ENCODE measurements around the gene FRY. TPM values are rescaled to one million over a fixed set of nuclear protein-coding genes. Genes with fewer than 3 reads are reported as not detected.

FRY gene
- total RNA-seq, 1 donor: 12.3 TPM

DNA sequence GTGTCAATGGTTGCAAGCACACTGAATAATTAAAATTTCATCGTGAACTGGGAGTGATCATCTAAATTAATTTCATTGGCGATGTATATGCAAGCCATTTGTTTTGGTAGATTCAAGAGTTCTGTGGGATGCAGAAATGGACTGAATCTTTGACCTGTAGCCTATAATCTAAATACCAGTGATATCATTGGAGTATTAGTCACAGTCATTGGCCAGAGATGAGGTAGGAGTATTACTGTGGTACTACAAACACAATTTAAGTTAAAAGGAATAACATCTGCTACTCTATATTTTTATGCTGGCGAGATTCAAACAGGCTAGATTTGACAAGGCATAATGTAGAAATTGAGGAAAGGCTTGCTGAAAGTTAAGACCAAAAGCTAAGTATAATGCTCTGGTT is 14.0 kb downstream of the FRY start:
- TF ChIP-seq, protein P1, sequence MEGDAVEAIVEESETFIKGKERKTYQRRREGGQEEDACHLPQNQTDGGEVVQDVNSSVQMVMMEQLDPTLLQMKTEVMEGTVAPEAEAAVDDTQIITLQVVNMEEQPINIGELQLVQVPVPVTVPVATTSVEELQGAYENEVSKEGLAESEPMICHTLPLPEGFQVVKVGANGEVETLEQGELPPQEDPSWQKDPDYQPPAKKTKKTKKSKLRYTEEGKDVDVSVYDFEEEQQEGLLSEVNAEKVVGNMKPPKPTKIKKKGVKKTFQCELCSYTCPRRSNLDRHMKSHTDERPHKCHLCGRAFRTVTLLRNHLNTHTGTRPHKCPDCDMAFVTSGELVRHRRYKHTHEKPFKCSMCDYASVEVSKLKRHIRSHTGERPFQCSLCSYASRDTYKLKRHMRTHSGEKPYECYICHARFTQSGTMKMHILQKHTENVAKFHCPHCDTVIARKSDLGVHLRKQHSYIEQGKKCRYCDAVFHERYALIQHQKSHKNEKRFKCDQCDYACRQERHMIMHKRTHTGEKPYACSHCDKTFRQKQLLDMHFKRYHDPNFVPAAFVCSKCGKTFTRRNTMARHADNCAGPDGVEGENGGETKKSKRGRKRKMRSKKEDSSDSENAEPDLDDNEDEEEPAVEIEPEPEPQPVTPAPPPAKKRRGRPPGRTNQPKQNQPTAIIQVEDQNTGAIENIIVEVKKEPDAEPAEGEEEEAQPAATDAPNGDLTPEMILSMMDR (IDR thresholded peaks at IDR 0.05; ENCODE audit: extremely low read depth, low read depth, low read length): no peak
- H3K27me3 ChIP-seq (ENCODE audit: insufficient read depth, low read length): no peaks in the 10 kb centered on the region
- no peak for DNase-seq (ENCODE audit: insufficient read length, low spot score, missing footprints)

DNA sequence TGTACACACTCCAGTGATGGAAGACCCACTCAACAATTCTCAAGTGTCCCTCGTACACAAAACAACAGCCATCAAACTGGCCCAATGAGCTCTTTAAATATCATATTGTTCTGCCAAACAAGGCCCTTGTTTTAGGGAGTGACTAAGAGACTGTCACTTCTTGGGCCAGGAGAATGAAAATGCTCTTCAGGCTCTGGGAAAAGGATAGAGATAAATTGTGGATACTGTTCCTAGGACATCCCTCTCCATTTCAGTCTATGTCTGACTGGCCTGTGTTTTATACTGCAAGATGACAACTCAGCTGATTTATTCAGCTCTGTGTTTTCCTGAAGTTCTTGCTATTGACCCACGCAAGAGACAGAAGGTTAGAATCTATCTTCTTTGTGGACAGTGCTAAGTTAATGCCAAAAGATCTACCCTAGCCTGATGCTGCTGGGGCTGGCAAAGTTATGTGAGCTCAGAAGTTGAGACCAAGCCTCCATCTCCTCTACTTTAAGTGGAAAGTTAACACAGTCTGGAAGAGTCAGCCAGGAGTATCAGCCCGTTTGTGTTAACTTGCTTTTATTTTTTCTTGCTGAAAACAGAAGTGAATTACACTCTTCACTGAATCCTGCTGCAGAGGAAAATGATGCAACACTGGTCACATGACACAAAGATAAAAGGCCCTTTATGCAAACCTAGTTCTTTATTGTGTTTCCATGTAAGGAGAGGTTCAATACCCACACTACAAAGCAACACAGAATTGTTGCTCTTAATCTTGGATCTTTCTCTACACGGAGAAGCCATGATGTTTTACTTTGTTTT is 14.6 kb downstream of the FRY start:
- no peak for DNase-seq (ENCODE audit: insufficient read length, low spot score, missing footprints)
- Histone ChIP-seq H3K4me3 (ENCODE audit: insufficient read depth, low read length) (peak overlapping the region; percentile 3), H3K4me2 (ENCODE audit: insufficient read depth, low read length) (peak overlapping the region; percentile 21), H3K4me1 (ENCODE audit: insufficient read depth, low read length) (peaks cover 19% of the 10 kb centered on the region), H3K79me2 (ENCODE audit: insufficient read depth, low read length) (no peaks in the 10 kb centered on the region), H4K20me1 (ENCODE audit: insufficient read depth, low read length) (no peaks in the 10 kb centered on the region), H2AFZ (ENCODE audit: low read length) (peak overlapping the region; percentile 81), H3K9me3 (ENCODE audit: low read depth, low read length) (no peaks in the 10 kb centered on the region), H3K27ac (ENCODE audit: low read depth, low read length) (peak overlapping the region; percentile 7), H3K36me3 (ENCODE audit: insufficient read depth, low read length) (no peaks in the 10 kb centered on the region), H3K27me3 (ENCODE audit: insufficient read depth, low read length) (no peaks in the 10 kb centered on the region)
- TF ChIP-seq, protein P1 (IDR thresholded peaks at IDR 0.05; ENCODE audit: extremely low read depth, low read depth, low read length): no peak

More for the DNA sequence above, 14.0 kb downstream of the FRY start:
- H2AFZ ChIP-seq (ENCODE audit: low read length): no peak overlapping the region
- H3K4me2 ChIP-seq (ENCODE audit: insufficient read depth, low read length): no peak overlapping the region
- H3K4me1 ChIP-seq (ENCODE audit: insufficient read depth, low read length): peaks cover 19% of the 10 kb centered on the region
- no peaks in the 10 kb centered on the region for H3K36me3 ChIP-seq (ENCODE audit: insufficient read depth, low read length)
- no peaks in the 10 kb centered on the region for H4K20me1 ChIP-seq (ENCODE audit: insufficient read depth, low read length)
- no peak overlapping the region for H3K4me3 ChIP-seq (ENCODE audit: insufficient read depth, low read length)
- H3K9me3 ChIP-seq (ENCODE audit: low read depth, low read length): no peaks in the 10 kb centered on the region
- no peaks in the 10 kb centered on the region for H3K79me2 ChIP-seq (ENCODE audit: insufficient read depth, low read length)
- H3K27ac ChIP-seq (ENCODE audit: low read depth, low read length): no peak overlapping the region

DNA sequence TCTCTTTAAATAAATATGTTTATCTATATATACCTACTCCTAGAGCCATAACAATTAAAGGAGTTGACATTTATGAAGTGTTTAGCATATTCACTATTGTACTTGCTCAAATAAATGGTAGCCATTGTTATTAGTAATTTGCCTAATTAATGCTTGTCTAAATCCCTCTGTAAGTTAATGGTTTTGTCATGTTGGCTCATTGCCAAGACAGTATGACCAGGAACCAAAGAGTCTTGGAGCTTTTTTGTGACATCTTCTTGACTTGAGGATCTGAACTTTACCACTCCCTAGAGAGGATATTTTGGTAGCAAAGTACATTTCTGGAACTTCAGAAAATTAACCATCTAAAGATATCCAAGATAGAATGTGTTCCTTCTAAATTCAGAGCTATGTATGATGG is 15.5 kb downstream of the FRY start:
- Histone ChIP-seq H3K27ac (ENCODE audit: low read depth, low read length) (no peak overlapping the region), H3K36me3 (ENCODE audit: insufficient read depth, low read length) (no peaks in the 10 kb centered on the region), H4K20me1 (ENCODE audit: insufficient read depth, low read length) (no peaks in the 10 kb centered on the region), H2AFZ (ENCODE audit: low read length) (no peak overlapping the region), H3K79me2 (ENCODE audit: insufficient read depth, low read length) (no peaks in the 10 kb centered on the region), H3K4me1 (ENCODE audit: insufficient read depth, low read length) (peaks cover 19% of the 10 kb centered on the region), H3K9me3 (ENCODE audit: low read depth, low read length) (no peaks in the 10 kb centered on the region), H3K27me3 (ENCODE audit: insufficient read depth, low read length) (no peaks in the 10 kb centered on the region), H3K4me2 (ENCODE audit: insufficient read depth, low read length) (no peak overlapping the region), H3K4me3 (ENCODE audit: insufficient read depth, low read length) (no peak overlapping the region)
- TF ChIP-seq, protein P1 (IDR thresholded peaks at IDR 0.05; ENCODE audit: extremely low read depth, low read depth, low read length): no peak
- DNase-seq (ENCODE audit: insufficient read length, low spot score, missing footprints): no peak

DNA sequence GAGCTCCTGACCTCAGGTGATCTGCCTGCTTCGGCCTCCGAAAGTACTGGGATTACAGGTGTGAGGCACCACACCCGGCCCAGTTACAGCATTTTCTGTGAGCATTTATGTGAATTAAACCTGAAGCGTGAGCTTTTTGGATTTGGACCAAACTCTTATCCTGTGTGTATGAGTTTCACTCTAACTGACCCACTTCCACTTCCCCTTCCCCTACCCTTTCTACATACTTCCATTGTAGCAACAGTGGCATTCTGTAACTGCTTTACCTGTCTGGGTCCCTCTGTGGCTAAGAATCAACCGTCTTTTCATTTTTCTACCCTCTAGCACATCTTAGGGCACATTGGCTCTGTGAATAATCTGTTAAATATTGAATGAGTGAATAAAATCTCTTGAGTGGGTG is 16.2 kb downstream of the FRY start:
- Histone ChIP-seq H3K79me2 (ENCODE audit: insufficient read depth, low read length) (no peaks in the 10 kb centered on the region), H2AFZ (ENCODE audit: low read length) (no peak overlapping the region), H3K9me3 (ENCODE audit: low read depth, low read length) (no peaks in the 10 kb centered on the region), H3K36me3 (ENCODE audit: insufficient read depth, low read length) (no peaks in the 10 kb centered on the region), H4K20me1 (ENCODE audit: insufficient read depth, low read length) (no peaks in the 10 kb centered on the region), H3K4me2 (ENCODE audit: insufficient read depth, low read length) (no peak overlapping the region), H3K27ac (ENCODE audit: low read depth, low read length) (no peak overlapping the region), H3K27me3 (ENCODE audit: insufficient read depth, low read length) (no peaks in the 10 kb centered on the region), H3K4me3 (ENCODE audit: insufficient read depth, low read length) (no peak overlapping the region), H3K4me1 (ENCODE audit: insufficient read depth, low read length) (peaks cover 19% of the 10 kb centered on the region)
- no peak for DNase-seq (ENCODE audit: insufficient read length, low spot score, missing footprints)
- TF ChIP-seq, protein P1 (IDR thresholded peaks at IDR 0.05; ENCODE audit: extremely low read depth, low read depth, low read length): no peak
